Kidney glomerular epithelial cell (primary cell): ENCODE results near the gene NT5DC3.

ENCODE experiments used
- DNase-seq: peaks from one replicate; lab custom pipeline; 2025; lab: John Stamatoyannopoulos, UW

The NT5DC3 gene

DNA sequence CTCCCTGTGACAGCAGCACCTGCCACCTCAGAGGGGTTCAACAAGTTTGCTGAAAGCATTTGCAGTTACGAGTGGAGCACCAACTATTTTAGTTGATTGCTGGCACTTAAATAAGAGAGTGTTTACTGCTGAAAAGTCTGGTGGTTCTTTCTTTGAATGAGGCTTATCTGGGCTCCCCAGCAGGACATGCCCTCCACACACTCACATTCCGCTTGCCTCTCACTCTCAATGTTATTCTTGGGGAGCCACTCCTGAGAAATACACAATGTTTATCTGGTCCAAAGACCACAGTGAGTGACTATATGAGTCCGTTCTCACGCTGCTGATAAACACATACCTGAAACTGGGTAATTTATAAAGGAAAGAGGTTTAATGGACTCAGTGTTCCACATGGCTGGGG is 31.9 kb downstream of the NT5DC3 start:
- no peak for DNase-seq

DNA sequence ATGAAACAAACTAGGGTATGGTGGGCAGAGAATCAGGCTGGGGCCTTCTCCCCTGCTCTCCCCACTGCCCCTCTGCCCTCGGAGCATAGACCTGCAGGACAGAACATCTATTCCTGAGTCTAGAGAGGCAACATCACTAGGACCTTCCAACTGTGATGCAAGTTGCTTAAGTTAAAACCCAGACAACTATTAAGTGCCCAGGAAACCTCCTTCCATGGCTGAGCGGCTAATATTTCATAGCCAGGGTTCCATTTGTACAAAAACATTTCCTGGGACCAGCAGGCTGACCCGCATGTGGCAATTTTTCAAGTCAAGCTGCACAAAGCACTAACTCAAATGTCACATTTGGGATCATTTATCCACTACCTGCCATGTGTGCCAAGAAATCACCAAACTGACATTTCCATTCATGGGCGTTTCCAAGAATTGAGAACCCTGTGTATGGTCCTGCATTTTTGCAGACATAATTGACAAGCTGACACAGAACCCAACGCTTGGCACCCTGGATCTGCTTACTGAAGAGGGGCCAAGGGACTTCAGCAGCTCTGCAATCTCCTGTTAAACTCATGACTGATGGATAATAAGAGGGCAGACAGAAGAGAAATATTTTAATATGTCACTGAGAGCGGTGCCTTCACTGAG is 32.7 kb downstream of the NT5DC3 start:
- no peak for DNase-seq

DNA sequence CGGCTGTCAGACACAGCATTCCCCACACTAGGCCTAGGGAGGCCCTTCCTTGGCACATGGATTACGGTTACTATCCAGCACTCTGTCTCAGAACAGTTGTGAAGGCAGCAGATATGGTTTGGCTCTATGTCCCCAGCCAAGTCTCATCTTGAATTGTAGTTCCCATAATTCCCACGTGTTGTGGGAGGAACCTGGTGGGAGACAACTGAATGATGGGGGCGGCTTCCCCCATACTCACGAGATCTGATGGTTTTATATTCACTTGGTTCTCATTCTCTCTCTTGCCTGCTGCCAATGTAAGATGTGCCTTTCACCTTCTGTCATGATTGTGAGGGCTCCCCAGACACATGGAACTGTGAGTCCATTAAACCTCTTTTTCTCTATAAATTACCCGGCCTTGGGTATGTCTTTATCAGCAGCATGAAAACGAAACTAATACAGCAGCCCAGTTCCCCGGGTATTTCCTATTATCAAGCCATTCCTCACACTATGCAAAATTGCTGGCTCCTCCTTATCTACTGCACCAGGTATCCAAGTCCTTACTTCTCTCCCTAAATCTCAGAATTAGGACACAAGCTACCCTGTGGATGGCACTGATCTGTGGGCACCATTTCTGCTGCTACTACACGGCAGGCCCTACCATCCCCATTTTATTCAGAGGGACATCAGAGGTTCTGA is 33.3 kb downstream of the NT5DC3 start:
- no peak for DNase-seq

DNA sequence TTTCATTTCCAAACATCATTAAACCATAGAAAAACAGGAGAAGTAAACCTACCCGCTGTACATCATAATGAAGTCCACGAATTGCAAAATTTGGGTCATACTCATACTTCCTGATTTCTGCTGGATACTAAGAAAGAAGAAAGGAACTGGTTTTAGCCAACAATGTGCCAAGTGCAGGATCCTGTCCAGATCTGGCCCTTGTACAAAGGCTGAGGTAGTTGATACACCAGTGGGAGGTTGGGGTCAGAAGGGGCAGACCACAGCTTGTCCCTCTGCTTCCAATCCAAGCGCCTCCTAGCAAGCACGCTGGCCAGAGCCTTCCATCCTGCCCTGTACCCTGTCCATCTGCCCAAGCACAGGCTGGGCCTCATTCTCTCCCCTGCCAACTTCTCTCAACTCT is 34.2 kb downstream of the NT5DC3 start:
- DNase-seq, result no peak

DNA sequence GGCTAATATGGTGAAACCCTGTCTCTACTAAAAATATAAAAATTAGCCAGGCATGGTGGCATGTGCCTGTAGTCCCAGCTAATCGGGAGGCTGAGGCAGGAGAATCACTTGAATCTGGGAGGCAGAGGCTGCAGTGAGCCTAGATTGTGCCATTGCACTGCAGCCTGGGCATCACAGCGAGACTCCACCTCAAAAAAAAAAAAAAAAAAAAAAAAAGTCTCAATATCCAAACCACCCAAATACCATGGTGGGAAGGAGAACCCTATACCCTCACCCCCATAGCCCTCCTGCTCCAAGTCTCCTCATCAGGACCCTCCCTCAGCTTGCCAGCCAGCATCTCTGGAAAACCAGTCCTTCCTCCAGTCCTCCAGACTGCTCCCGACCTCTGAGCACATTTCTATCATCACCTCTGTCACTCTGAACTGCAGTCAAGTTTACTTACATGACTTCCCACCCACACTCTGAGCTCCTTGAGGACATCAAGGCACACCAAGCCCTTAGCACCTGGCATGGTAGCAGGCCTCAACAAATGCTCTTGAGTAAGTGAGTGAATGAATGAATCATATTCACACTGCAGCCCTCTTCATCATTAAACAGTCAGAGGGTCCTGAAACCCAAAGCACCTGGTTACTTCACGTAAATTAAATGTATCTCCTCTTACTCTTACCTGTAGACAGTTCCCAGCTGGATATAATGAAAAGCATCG is 35.2 kb downstream of the NT5DC3 start:
- no peak for DNase-seq

DNA sequence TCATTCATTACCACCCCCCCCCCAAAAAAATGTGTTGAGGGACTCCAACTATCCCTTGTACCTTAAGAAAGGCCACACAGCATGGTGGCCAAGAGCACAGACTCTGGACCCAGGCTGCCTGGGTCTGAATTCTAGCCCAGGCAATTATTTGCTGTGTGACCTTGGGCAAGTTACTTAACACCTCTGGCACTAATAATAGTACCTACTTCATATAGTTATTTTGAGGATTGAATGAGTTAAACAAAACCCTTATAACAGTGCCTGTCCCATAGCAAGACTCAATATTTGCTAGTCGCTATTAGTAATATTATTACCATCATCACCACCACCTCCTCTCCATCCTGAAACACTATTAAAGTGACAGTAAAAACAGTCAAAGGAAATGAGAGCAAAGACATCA is 37.2 kb downstream of the NT5DC3 start:
- no peak for DNase-seq

DNA sequence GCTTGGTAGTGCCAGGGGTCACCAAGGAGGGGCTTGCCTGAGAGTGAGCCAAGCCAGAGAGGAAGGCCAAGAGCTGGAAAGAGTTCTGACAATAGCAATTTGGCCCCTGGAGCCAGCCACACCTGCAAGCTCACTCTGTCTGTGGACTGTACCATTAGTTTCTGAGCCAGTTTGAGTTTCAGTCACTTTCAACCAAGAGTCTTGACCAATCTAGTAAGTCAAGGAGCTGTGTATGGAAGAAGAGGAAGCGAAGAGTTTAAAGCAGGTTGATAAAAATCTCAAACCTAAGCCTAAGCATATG is 38.5 kb downstream of the NT5DC3 start:
- no peak for DNase-seq

GRCh38 chr12:103801709-103802585 is 39.1 kb downstream of the NT5DC3 start:
- DNase-seq, result peak; percentile 55

- DNase-seq, result peak; percentile 51
Measured at GRCh38 chr12:103799857-103800771, 40.9 kb downstream of the NT5DC3 start.

GRCh38 chr12:103799504-103799856 is 41.6 kb downstream of the NT5DC3 start:
- DNase-seq, result no peak

- no peak for DNase-seq
Measured at GRCh38 chr12:103798586-103798985, 42.4 kb downstream of the NT5DC3 start.

GRCh38 chr12:103794309-103795213 is 46.5 kb downstream of the NT5DC3 start:
- DNase-seq, result no peak

DNA sequence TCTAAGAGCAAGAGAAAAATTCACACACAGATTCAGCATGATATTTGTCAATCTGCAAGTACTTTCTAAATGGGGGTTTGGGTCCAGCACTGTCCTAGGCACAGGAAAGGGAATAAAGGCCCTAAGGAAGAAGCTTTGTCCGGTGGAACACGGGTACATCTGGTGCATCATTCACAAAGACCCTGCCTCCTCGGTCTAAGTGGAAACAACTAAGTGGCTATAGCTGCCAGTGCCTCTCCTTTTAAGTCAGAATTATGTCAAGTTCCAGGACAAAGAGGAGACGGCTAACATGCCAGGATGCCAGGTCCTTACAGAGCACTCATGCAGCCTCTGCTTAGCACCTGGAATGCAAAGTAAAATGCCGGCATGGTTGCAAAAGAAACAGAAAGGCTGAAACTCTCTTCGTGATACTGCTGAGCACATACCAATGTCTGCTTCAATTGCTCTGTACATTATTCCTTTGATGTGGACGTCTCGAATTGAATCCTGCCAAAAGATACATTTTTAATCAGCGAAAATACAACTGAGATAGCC is 47.5 kb downstream of the NT5DC3 start:
- DNase-seq, result no peak

- DNase-seq, result no peak
Measured at GRCh38 chr12:103793046-103793445, 48.0 kb downstream of the NT5DC3 start.

DNA sequence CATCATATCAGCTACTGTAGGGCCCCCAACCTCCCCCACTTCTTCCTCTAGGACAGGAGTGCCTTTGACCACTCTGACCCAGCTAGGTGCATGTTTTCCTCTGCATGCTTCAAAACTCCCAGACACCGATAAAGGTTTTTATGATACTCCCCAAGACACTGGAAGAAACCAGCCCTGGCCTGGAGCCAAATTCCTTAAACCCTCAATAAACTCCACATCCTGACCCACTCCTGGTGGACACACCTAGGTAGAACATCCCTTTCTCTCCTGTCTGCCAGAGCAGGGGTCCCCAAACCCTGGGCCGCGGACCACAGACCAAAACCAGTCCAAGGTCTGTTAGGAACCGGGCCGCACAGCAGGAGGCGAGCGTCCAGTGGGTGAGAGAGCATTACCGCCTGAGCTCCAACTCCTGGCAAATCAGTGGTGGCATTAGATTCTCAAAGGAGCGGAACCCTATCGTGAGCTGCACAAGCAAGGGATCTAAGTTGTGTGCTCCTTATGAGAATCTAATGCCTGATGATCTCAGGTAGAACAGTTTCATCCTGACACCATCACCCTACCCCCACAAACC is 49.6 kb downstream of the NT5DC3 start:
- DNase-seq, result no peak

- no peak for DNase-seq
Measured at GRCh38 chr12:103786201-103786600, 54.8 kb downstream of the NT5DC3 start.

GRCh38 chr12:103785243-103786031 is 55.6 kb downstream of the NT5DC3 start:
- DNase-seq, result peak; percentile 91

DNA sequence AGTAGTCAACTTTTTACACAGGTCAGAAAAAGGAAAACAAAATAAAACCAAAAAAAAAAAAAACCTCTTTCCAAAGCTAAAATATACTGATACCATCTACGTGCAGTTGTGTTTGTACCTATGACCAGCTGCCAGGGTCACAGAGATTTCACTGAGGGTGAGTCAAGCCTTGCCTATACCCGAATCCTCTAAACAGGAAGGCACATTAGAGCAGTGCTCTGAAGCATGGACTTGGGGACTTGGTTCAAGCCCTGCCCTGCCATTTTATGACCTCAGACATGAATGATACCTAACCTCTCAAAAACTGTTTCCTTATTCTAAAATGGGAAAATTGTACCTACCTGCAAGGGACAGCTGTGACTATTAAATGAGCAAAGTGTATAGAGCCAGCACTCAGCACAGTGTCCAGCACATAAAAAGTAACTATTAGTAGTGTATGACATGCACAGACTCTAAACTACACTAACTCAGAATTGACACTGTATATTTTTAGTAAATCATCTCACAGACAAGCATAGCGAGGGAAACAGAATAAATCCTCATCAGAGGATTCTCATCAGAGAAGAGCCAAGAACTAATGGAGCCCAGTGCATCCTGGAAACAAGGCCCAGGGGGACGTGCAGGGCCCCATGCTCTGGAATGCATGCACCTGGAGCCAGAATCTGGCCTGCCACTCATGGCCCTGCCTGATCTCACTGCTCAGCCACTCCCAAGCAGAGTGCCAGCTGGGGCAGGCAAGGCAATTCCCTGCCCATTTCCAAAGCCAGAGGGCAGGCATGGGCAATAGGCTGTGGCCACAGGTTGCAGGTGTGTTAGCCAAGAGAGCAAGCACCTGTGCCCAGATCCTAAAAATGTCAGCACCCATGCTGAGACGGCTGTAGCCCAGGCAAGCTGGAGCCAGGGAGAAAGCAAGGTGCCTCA is 57.0 kb downstream of the NT5DC3 start:
- DNase-seq, result no peak
